Endometrial microvascular endothelial cells (primary cell): ENCODE data around the gene ROR2. TPM values are rescaled to one million over a fixed set of nuclear protein-coding genes. Genes with fewer than 3 reads are reported as not detected.

ENCODE experiments used
- in situ Hi-C: cut with HindIII; loops from 2 replicates; pipeline ENCODE4 v1.10.0; 2017; ENCODE audit warnings: low sequenced_read_pairs, low pct_unique_long_range_greater_than_20kb; ENCODE audit errors: inconsistent ontology term
- total RNA-seq: library from RNA; depleted of rRNA; stranded (reverse); fragments of >200 nt; gene quantifications from one replicate; pipeline ENCODE4 v1.2.3, GENCODE V29; 2015; ENCODE audit errors: inconsistent ontology term

The ROR2 gene
- total RNA-seq, 1 donor from 2014 or later: 0.09 TPM

GRCh38 chr9:91516081-91516480 lies 433.9 kb downstream of the ROR2 start:
- in situ Hi-C loops: no loop called here

- in situ Hi-C loops: no loop called here
These were observed 434.8 kb downstream of the ROR2 start for GRCh38 chr9:91515074-91515687.

Other genes with a start within 250 kb of the ROR2 start
- gene SPTLC1, start 165.2 kb upstream of the ROR2 start, total RNA-seq: 125 TPM